WTC11 (cell line): ENCODE results near the gene NACC2. TPM values are rescaled to one million over a fixed set of nuclear protein-coding genes. Genes with fewer than 3 reads are reported as not detected.

ENCODE experiments used
- ATAC-seq: fragments of 200-7000 bp; cut with Tn5 transposase; 2 replicates; pipeline ENCODE4 v1.10.0; 2021; ENCODE audit warnings: mild to moderate bottlenecking, moderate library complexity
- CTCF ChIA-PET: fragments of 300-600 bp; sonication (Branson Sonifier 250); formaldehyde crosslinking; loops from one replicate; lab custom pipeline; 2021; ENCODE audit warnings: antibody characterized with exemption; lab: Charles Lee
- POLR2A ChIA-PET: fragments of 350-600 bp; sonication (Branson Sonifier 250); formaldehyde crosslinking; loops from one replicate; lab custom pipeline; 2021; ENCODE audit warnings: antibody characterized with exemption; lab: Charles Lee
- DNase-seq: peaks from one replicate; pipeline ENCODE4 v3.0.0; 2021; ENCODE audit warnings: low spot score
- H3K27ac Mint-ChIP-seq: 2 replicates; pipeline ENCODE4 v1.8.0; 2021; ENCODE audit warnings: mixed read lengths
- H3K27me3 Mint-ChIP-seq: 2 replicates; pipeline ENCODE4 v1.8.0; 2021; ENCODE audit warnings: low read depth, mild to moderate bottlenecking, moderate library complexity, mixed read lengths
- H3K36me3 Mint-ChIP-seq: 2 replicates; pipeline ENCODE4 v1.8.0; 2021; ENCODE audit warnings: mixed read lengths
- H3K4me1 Mint-ChIP-seq: 2 replicates; pipeline ENCODE4 v1.8.0; 2022; ENCODE audit warnings: mixed read lengths
- H3K4me3 Mint-ChIP-seq: 2 replicates; pipeline ENCODE4 v1.8.0; 2021; ENCODE audit warnings: mild to moderate bottlenecking, moderate library complexity, mixed read lengths
- H3K9me3 Mint-ChIP-seq: 2 replicates; pipeline ENCODE4 v1.8.0; 2021; ENCODE audit warnings: mixed read lengths
- CREB1 ChIP-seq: sonication (generic); formaldehyde crosslinking; IDR thresholded peaks from 2 replicates; pipeline ENCODE4 v1.8.0; 2023; ENCODE audit warnings: mild to moderate bottlenecking, missing genetic modification reagents
- ELF4 ChIP-seq: sonication (generic); formaldehyde crosslinking; IDR thresholded peaks from 2 replicates; pipeline ENCODE4 v1.8.1; 2022; ENCODE audit warnings: low read depth, mild to moderate bottlenecking, moderate library complexity, missing genetic modification reagents
- GRHL2 ChIP-seq: fragments of 250-450 bp; sonication (Bioruptor Pico); IDR thresholded peaks from 2 replicates; pipeline ENCODE4 v1.8.0; 2022; ENCODE audit warnings: mild to moderate bottlenecking, moderate library complexity; ENCODE audit not compliant: insufficient replicate concordance, severe bottlenecking
- IRF2 ChIP-seq: sonication (generic); formaldehyde crosslinking; IDR thresholded peaks from 2 replicates; pipeline ENCODE4 v1.8.0; 2022; ENCODE audit warnings: low read depth, missing genetic modification reagents, borderline replicate concordance
- NR3C1 ChIP-seq: sonication (generic); formaldehyde crosslinking; conservative IDR thresholded peaks from 2 replicates; pipeline ENCODE4 v1.8.1; 2023; ENCODE audit warnings: low read depth, mild to moderate bottlenecking, missing genetic modification reagents
- SMAD3 ChIP-seq: sonication (generic); formaldehyde crosslinking; IDR thresholded peaks from 2 replicates; pipeline ENCODE4 v1.8.0; 2022; ENCODE audit warnings: missing genetic modification reagents, mild to moderate bottlenecking, borderline replicate concordance
- SMAD4 ChIP-seq: sonication (generic); formaldehyde crosslinking; IDR thresholded peaks from 2 replicates; pipeline ENCODE4 v1.8.0; 2022; ENCODE audit warnings: mild to moderate bottlenecking, missing genetic modification reagents
- ZNF121 ChIP-seq: sonication (generic); formaldehyde crosslinking; IDR thresholded peaks from 2 replicates; pipeline ENCODE4 v1.8.0; 2023; ENCODE audit warnings: missing genetic modification reagents
- ZNF138 ChIP-seq: sonication (generic); formaldehyde crosslinking; conservative IDR thresholded peaks from 2 replicates; pipeline ENCODE4 v1.8.1; 2022; ENCODE audit warnings: mild to moderate bottlenecking, moderate library complexity, missing genetic modification reagents
- total RNA-seq: library from RNA; stranded (reverse); gene quantifications from 3 replicates; pipeline ENCODE4 v1.2.3, GENCODE V29; 2021
- TF ChIP-seq, protein P1 (sequence below): fragments of 250-450 bp; sonication (Bioruptor Pico); IDR thresholded peaks from 2 replicates; pipeline ENCODE4 v2.1.2; 2022; ENCODE audit warnings: mild to moderate bottlenecking, moderate library complexity
- TF ChIP-seq, protein P2 (sequence below): fragments of 200-600 bp; IDR thresholded peaks from 2 replicates; pipeline ENCODE4 v1.8.0; 2022; ENCODE audit warnings: antibody characterized with exemption
- TF ChIP-seq, protein P3 (sequence below): sonication (generic); formaldehyde crosslinking; IDR thresholded peaks from 2 replicates; pipeline ENCODE4 v1.8.1; 2022; ENCODE audit warnings: low read depth, missing genetic modification reagents, borderline replicate concordance
- TF ChIP-seq, protein P4 (sequence below): sonication (generic); formaldehyde crosslinking; IDR thresholded peaks from 2 replicates; pipeline ENCODE4 v1.8.0; 2023; ENCODE audit warnings: missing genetic modification reagents
- TF ChIP-seq, protein P5 (sequence below): sonication (generic); formaldehyde crosslinking; IDR thresholded peaks from 2 replicates; pipeline ENCODE4 v1.8.1; 2022; ENCODE audit warnings: missing genetic modification reagents, borderline replicate concordance
- TF ChIP-seq, protein P6 (sequence below): fragments of 250-450 bp; sonication (Bioruptor Pico); IDR thresholded peaks from 2 replicates; pipeline ENCODE4 v1.9.0; 2021; ENCODE audit warnings: mild to moderate bottlenecking
- TF ChIP-seq, protein P7 (sequence below): fragments of 250-450 bp; sonication (Bioruptor Pico); IDR thresholded peaks from 2 replicates; pipeline ENCODE4 v1.9.0; 2021; ENCODE audit warnings: mild to moderate bottlenecking, borderline replicate concordance

NACC2 gene
- total RNA-seq, 1 experiment from 2014 or later: 17.1 TPM

DNA sequence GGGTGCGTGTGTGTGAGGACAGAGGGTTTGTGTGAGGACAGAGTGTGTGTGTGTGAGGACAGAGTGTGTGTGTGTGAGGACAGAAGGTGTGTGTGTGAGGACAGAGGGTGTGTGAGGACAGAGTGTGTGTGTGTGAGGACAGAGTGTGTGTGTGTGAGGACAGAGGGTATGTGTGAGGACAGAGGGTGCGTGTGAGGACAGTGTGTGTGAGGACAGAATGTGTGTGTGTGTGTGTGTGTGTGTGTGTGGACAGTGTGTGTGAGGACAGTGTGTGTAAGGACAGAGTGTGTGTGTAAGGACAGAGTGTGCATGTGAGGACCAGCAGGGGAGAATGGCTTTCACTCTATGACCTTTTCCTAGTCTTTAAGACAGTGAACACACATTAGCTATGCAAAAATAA is 70.8 kb downstream of the NACC2 start:
- Mint-ChIP-seq H3K9me3 (0 out of 2 replicates have a peak, but pooled peaks cover 3% of the 10 kb centered on the region), H3K36me3 (peaks cover 2% of the 10 kb centered on the region; the same call in 1 of the 2 replicates), H3K27me3 (no peaks in the 10 kb centered on the region), H3K27ac (peak overlapping the region; percentile 92), H3K4me1 (peaks cover 24% of the 10 kb centered on the region), H3K4me3 (no peak overlapping the region)
- TF ChIP-seq, protein P1, sequence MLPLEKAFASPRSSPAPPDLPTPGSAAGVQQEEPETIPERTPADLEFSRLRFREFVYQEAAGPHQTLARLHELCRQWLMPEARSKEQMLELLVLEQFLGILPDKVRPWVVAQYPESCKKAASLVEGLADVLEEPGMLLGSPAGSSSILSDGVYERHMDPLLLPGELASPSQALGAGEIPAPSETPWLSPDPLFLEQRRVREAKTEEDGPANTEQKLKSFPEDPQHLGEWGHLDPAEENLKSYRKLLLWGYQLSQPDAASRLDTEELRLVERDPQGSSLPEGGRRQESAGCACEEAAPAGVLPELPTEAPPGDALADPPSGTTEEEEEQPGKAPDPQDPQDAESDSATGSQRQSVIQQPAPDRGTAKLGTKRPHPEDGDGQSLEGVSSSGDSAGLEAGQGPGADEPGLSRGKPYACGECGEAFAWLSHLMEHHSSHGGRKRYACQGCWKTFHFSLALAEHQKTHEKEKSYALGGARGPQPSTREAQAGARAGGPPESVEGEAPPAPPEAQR (CRISPR knock-in tag): no peak
- TF ChIP-seq, protein P2, sequence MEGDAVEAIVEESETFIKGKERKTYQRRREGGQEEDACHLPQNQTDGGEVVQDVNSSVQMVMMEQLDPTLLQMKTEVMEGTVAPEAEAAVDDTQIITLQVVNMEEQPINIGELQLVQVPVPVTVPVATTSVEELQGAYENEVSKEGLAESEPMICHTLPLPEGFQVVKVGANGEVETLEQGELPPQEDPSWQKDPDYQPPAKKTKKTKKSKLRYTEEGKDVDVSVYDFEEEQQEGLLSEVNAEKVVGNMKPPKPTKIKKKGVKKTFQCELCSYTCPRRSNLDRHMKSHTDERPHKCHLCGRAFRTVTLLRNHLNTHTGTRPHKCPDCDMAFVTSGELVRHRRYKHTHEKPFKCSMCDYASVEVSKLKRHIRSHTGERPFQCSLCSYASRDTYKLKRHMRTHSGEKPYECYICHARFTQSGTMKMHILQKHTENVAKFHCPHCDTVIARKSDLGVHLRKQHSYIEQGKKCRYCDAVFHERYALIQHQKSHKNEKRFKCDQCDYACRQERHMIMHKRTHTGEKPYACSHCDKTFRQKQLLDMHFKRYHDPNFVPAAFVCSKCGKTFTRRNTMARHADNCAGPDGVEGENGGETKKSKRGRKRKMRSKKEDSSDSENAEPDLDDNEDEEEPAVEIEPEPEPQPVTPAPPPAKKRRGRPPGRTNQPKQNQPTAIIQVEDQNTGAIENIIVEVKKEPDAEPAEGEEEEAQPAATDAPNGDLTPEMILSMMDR: no peak
- TF ChIP-seq, protein P3, sequence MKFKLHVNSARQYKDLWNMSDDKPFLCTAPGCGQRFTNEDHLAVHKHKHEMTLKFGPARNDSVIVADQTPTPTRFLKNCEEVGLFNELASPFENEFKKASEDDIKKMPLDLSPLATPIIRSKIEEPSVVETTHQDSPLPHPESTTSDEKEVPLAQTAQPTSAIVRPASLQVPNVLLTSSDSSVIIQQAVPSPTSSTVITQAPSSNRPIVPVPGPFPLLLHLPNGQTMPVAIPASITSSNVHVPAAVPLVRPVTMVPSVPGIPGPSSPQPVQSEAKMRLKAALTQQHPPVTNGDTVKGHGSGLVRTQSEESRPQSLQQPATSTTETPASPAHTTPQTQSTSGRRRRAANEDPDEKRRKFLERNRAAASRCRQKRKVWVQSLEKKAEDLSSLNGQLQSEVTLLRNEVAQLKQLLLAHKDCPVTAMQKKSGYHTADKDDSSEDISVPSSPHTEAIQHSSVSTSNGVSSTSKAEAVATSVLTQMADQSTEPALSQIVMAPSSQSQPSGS: no peak
- TF ChIP-seq, protein P4, sequence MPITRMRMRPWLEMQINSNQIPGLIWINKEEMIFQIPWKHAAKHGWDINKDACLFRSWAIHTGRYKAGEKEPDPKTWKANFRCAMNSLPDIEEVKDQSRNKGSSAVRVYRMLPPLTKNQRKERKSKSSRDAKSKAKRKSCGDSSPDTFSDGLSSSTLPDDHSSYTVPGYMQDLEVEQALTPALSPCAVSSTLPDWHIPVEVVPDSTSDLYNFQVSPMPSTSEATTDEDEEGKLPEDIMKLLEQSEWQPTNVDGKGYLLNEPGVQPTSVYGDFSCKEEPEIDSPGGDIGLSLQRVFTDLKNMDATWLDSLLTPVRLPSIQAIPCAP (CRISPR knock-in tag): no peak
- TF ChIP-seq, protein P5, sequence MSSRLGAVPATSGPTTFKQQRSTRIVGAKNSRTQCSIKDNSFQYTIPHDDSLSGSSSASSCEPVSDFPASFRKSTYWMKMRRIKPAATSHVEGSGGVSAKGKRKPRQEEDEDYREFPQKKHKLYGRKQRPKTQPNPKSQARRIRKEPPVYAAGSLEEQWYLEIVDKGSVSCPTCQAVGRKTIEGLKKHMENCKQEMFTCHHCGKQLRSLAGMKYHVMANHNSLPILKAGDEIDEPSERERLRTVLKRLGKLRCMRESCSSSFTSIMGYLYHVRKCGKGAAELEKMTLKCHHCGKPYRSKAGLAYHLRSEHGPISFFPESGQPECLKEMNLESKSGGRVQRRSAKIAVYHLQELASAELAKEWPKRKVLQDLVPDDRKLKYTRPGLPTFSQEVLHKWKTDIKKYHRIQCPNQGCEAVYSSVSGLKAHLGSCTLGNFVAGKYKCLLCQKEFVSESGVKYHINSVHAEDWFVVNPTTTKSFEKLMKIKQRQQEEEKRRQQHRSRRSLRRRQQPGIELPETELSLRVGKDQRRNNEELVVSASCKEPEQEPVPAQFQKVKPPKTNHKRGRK: no peak
- TF ChIP-seq GRHL2 (CRISPR knock-in tag) (no peak), CREB1 (CRISPR knock-in tag) (no peak), ZNF138 (CRISPR knock-in tag) (no peak), ELF4 (no peak), SMAD4 (CRISPR knock-in tag) (no peak), IRF2 (CRISPR knock-in tag) (no peak), ZNF121 (CRISPR knock-in tag) (no peak), SMAD3 (CRISPR knock-in tag) (no peak), NR3C1 (no peak)
- TF ChIP-seq, protein P6, sequence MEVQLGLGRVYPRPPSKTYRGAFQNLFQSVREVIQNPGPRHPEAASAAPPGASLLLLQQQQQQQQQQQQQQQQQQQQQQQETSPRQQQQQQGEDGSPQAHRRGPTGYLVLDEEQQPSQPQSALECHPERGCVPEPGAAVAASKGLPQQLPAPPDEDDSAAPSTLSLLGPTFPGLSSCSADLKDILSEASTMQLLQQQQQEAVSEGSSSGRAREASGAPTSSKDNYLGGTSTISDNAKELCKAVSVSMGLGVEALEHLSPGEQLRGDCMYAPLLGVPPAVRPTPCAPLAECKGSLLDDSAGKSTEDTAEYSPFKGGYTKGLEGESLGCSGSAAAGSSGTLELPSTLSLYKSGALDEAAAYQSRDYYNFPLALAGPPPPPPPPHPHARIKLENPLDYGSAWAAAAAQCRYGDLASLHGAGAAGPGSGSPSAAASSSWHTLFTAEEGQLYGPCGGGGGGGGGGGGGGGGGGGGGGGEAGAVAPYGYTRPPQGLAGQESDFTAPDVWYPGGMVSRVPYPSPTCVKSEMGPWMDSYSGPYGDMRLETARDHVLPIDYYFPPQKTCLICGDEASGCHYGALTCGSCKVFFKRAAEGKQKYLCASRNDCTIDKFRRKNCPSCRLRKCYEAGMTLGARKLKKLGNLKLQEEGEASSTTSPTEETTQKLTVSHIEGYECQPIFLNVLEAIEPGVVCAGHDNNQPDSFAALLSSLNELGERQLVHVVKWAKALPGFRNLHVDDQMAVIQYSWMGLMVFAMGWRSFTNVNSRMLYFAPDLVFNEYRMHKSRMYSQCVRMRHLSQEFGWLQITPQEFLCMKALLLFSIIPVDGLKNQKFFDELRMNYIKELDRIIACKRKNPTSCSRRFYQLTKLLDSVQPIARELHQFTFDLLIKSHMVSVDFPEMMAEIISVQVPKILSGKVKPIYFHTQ (CRISPR knock-in tag): no peak
- TF ChIP-seq, protein P7, sequence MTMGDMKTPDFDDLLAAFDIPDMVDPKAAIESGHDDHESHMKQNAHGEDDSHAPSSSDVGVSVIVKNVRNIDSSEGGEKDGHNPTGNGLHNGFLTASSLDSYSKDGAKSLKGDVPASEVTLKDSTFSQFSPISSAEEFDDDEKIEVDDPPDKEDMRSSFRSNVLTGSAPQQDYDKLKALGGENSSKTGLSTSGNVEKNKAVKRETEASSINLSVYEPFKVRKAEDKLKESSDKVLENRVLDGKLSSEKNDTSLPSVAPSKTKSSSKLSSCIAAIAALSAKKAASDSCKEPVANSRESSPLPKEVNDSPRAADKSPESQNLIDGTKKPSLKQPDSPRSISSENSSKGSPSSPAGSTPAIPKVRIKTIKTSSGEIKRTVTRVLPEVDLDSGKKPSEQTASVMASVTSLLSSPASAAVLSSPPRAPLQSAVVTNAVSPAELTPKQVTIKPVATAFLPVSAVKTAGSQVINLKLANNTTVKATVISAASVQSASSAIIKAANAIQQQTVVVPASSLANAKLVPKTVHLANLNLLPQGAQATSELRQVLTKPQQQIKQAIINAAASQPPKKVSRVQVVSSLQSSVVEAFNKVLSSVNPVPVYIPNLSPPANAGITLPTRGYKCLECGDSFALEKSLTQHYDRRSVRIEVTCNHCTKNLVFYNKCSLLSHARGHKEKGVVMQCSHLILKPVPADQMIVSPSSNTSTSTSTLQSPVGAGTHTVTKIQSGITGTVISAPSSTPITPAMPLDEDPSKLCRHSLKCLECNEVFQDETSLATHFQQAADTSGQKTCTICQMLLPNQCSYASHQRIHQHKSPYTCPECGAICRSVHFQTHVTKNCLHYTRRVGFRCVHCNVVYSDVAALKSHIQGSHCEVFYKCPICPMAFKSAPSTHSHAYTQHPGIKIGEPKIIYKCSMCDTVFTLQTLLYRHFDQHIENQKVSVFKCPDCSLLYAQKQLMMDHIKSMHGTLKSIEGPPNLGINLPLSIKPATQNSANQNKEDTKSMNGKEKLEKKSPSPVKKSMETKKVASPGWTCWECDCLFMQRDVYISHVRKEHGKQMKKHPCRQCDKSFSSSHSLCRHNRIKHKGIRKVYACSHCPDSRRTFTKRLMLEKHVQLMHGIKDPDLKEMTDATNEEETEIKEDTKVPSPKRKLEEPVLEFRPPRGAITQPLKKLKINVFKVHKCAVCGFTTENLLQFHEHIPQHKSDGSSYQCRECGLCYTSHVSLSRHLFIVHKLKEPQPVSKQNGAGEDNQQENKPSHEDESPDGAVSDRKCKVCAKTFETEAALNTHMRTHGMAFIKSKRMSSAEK (CRISPR knock-in tag): no peak
- DNase-seq (no peak), ATAC-seq (no peak)
- CTCF ChIA-PET: interaction anchor here (0.6 kb wide), 1 partner anchor 408 kb away, joined by 5 read pairs; no protein-coding TSS in a partner anchor
- POLR2A ChIA-PET: interaction anchor here (0.6 kb wide), 1 partner anchor 24 kb away, joined by 3 read pairs; no protein-coding TSS in a partner anchor
